Caco-2 (cell line): Measurements from ENCODE around the gene KIF14. TPM values are rescaled to one million over a fixed set of nuclear protein-coding genes. Genes with fewer than 3 reads are reported as not detected.
A peak's percentile ranks its signal among the peaks of the same experiment; 100 is the strongest.

ENCODE experiments used
- BruUV-seq: library from RNA; stranded (reverse); fragments of 400-500 nt; replicated peaks from 2 replicates; lab custom pipeline; 2021; lab: Mats Ljungman, UMichigan
- CTCF ChIA-PET: fragments of 300-600 bp; sonication (Branson Sonifier 250); formaldehyde crosslinking; loops from one replicate; lab custom pipeline; 2022; ENCODE audit warnings: antibody characterized with exemption; lab: Charles Lee
- POLR2A ChIA-PET: fragments of 300-600 bp; sonication (Branson Sonifier 250); formaldehyde crosslinking; loops from one replicate; lab custom pipeline; 2022; ENCODE audit warnings: antibody characterized with exemption; lab: Charles Lee
- DNase-seq, 2 experiments: peaks; one replicate each; pipeline versions ENCODE4 v3.0.0 to v3.0.0-alpha.2; 2020 to 2022
- H3K27me3 ChIP-seq: replicated peaks from 2 replicates; pipeline ENCODE4 v1.6.0; 2011; ENCODE audit warnings: low read length; ENCODE audit not compliant: control insufficient read depth, insufficient read depth
- H3K36me3 ChIP-seq: 2 replicates; pipeline ENCODE4 v1.5.1; 2011; ENCODE audit warnings: low read length; ENCODE audit not compliant: control insufficient read depth, insufficient read depth
- H3K4me1 ChIP-seq: fragments of 250-450 bp; sonication (Bioruptor Pico); 2 replicates; pipeline ENCODE4 v1.5.1; 2020; ENCODE audit warnings: mild to moderate bottlenecking
- H3K4me3 ChIP-seq: 2 replicates; pipeline ENCODE4 v1.5.1; 2011; ENCODE audit warnings: low read depth, mild to moderate bottlenecking, control low read depth, low read length
- H3K9me3 ChIP-seq: fragments of 250-450 bp; sonication (Bioruptor Pico); 2 replicates; pipeline ENCODE4 v1.5.1; 2020; ENCODE audit warnings: mild to moderate bottlenecking, moderate library complexity
- H3K27ac Mint-ChIP-seq: one replicate; pipeline ENCODE4 v1.8.0; 2022; ENCODE audit warnings: mixed read lengths; ENCODE audit not compliant: unreplicated experiment
- H3K27me3 Mint-ChIP-seq: one replicate; pipeline ENCODE4 v1.8.0; 2022; ENCODE audit warnings: mixed read lengths; ENCODE audit not compliant: insufficient read depth, unreplicated experiment
- H3K36me3 Mint-ChIP-seq: one replicate; pipeline ENCODE4 v1.8.0; 2022; ENCODE audit warnings: mild to moderate bottlenecking, mixed read lengths; ENCODE audit not compliant: insufficient read depth, unreplicated experiment
- H3K4me1 Mint-ChIP-seq: one replicate; pipeline ENCODE4 v1.8.0; 2022; ENCODE audit warnings: low read depth, mixed read lengths; ENCODE audit not compliant: unreplicated experiment
- H3K4me3 Mint-ChIP-seq: one replicate; pipeline ENCODE4 v1.8.0; 2022; ENCODE audit warnings: mild to moderate bottlenecking, moderate library complexity, mixed read lengths; ENCODE audit not compliant: unreplicated experiment
- H3K9me3 Mint-ChIP-seq: one replicate; pipeline ENCODE4 v1.8.0; 2022; ENCODE audit warnings: mixed read lengths; ENCODE audit not compliant: unreplicated experiment
- CTCF ChIP-seq, 2 experiments: fragments of 200-600 bp in 1 of 2; IDR thresholded peaks; 1 replicate in 1 of 2; 2 replicates in 1 of 2; pipeline versions ENCODE4 v1.5.1 to v1.8.0; 2011 to 2022; ENCODE audit warnings: antibody characterized with exemption in 1 of 2, control low read depth in 1 of 2, inconsistent platforms in 1 of 2, low read depth in 1 of 2, low read length in 1 of 2, mild to moderate bottlenecking in 1 of 2, moderate library complexity in 1 of 2; ENCODE audit not compliant: insufficient read depth in 1 of 2, severe bottlenecking in 1 of 2, unreplicated experiment in 1 of 2
- intact Hi-C: fragments of 100-400 bp; cut with micrococcal nuclease; formaldehyde crosslinking; loops from one replicate; pipeline ENCODE4 v1.10.0; 2022; ENCODE audit not compliant: unreplicated experiment
- total RNA-seq: library from RNA; stranded (reverse); gene quantifications from 2 replicates; pipeline ENCODE4 v1.2.3, GENCODE V29; 2022

Gene KIF14
- total RNA-seq, 1 experiment from 2014 or later = 11.6 TPM

GRCh38 chr1:200510228-200510623 lies 110.3 kb downstream of the KIF14 start:
- Mint-ChIP-seq H3K27me3 (peaks cover 8% of the 10 kb centered on the region), H3K27ac (no peak overlapping the region), H3K36me3 (no peaks in the 10 kb centered on the region), H3K9me3 (no peaks in the 10 kb centered on the region), H3K4me1 (no peaks in the 10 kb centered on the region), H3K4me3 (no peak overlapping the region)
- BruUV-seq = no TSS peak
- ChIA-PET CTCF (no interaction called here), POLR2A (interaction anchor here (0.6 kb wide), 1 partner anchor 477 kb away, joined by 3 read pairs; no protein-coding TSS in a partner anchor)
- peak; percentile 73 to 83 for DNase-seq
- TF ChIP-seq CTCF (IDR thresholded peaks at IDR 0.05; ENCODE audit: insufficient read depth in 1 of 2, low read depth in 1 of 2, low read length in 1 of 2, severe bottlenecking in 1 of 2, unreplicated experiment in 1 of 2) = peak; percentile 83 to 87
- intact Hi-C loops = loop anchor here (1.0 to 2.0 kb wide), 5 partner anchors 21 to 826 kb away; no protein-coding TSS in a partner anchor
- Histone ChIP-seq H3K4me1 (0 out of 2 replicates have a peak, but pooled peaks cover 5% of the 10 kb centered on the region), H3K36me3 (no peaks in the 10 kb centered on the region), H3K27me3 (no peaks in the 10 kb centered on the region), H3K4me3 (no peak overlapping the region), H3K9me3 (no peaks in the 10 kb centered on the region)

GRCh38 chr1:200506471-200506870 lies 114.1 kb downstream of the KIF14 start:
- no peaks in the 10 kb centered on the region for H3K36me3 Mint-ChIP-seq
- BruUV-seq = no TSS peak
- Histone ChIP-seq H3K4me1 (0 out of 2 replicates have a peak, but pooled peaks cover 5% of the 10 kb centered on the region), H3K27me3 (no peaks in the 10 kb centered on the region), H3K9me3 (no peaks in the 10 kb centered on the region), H3K4me3 (no peak overlapping the region), H3K36me3 (no peaks in the 10 kb centered on the region)
- no peak overlapping the region for H3K27ac Mint-ChIP-seq
- ChIA-PET CTCF (no interaction called here), POLR2A (no interaction called here)
- DNase-seq = no peak
- TF ChIP-seq CTCF (IDR thresholded peaks at IDR 0.05; ENCODE audit: insufficient read depth in 1 of 2, low read depth in 1 of 2, low read length in 1 of 2, severe bottlenecking in 1 of 2, unreplicated experiment in 1 of 2) = no peak
- no peaks in the 10 kb centered on the region for H3K4me1 Mint-ChIP-seq
- intact Hi-C loops = no loop called here
- no peak overlapping the region for H3K4me3 Mint-ChIP-seq
- H3K9me3 Mint-ChIP-seq = no peaks in the 10 kb centered on the region
- H3K27me3 Mint-ChIP-seq = peaks cover 6% of the 10 kb centered on the region

- H3K4me3 Mint-ChIP-seq = no peak overlapping the region
- POLR2A ChIA-PET = no interaction called here
- Histone ChIP-seq H3K4me1 (0 out of 2 replicates have a peak, but pooled peaks cover 5% of the 10 kb centered on the region), H3K36me3 (no peaks in the 10 kb centered on the region), H3K27me3 (no peaks in the 10 kb centered on the region), H3K9me3 (no peaks in the 10 kb centered on the region), H3K4me3 (no peak overlapping the region)
- H3K4me1 Mint-ChIP-seq = no peaks in the 10 kb centered on the region
- CTCF ChIA-PET = no interaction called here
- no peak for DNase-seq
- no peak overlapping the region for H3K27ac Mint-ChIP-seq
- no peaks in the 10 kb centered on the region for H3K9me3 Mint-ChIP-seq
- H3K36me3 Mint-ChIP-seq = no peaks in the 10 kb centered on the region
- peaks cover 3% of the 10 kb centered on the region for H3K27me3 Mint-ChIP-seq
- TF ChIP-seq CTCF (IDR thresholded peaks at IDR 0.05; ENCODE audit: insufficient read depth in 1 of 2, low read depth in 1 of 2, low read length in 1 of 2, severe bottlenecking in 1 of 2, unreplicated experiment in 1 of 2) = no peak
- intact Hi-C loops = no loop called here
- BruUV-seq = no TSS peak
These were observed 115.3 kb downstream of the KIF14 start for GRCh38 chr1:200505257-200505656.

Other genes with a start within 250 kb of the KIF14 start
- 31.3 and 32.3 TPM in 2 replicates for gene ZNF281, start 210.7 kb downstream of the KIF14 start, total RNA-seq
- 13.5 and 16.3 TPM in 2 replicates for gene DDX59, start 49.2 kb upstream of the KIF14 start, total RNA-seq
- gene CAMSAP2, start 118.1 kb upstream of the KIF14 start, total RNA-seq = 23.4 and 24.4 TPM in 2 replicates